Measurements from ENCODE around the gene CETN1.

Gene CETN1

GRCh38 chr18:567122-567521 is 13.1 kb upstream of the CETN1 start:
- POLR2A ChIA-PET: no interaction called here
- no peak for DNase-seq (ENCODE audit: extremely low spot score)
- CTCF ChIA-PET: no interaction called here
- no peak for TF ChIP-seq ARNT (IDR thresholded peaks at IDR 0.05)

- ChIA-PET POLR2A (no interaction called here), CTCF (no interaction called here)
- TF ChIP-seq ARNT (IDR thresholded peaks at IDR 0.05) (no peak), BHLHE40 (IDR thresholded peaks at IDR 0.05; ENCODE audit: borderline replicate concordance) (no peak), SP1 (IDR thresholded peaks at IDR 0.05) (no peak), NFRKB (IDR thresholded peaks at IDR 0.05) (no peak), FOXA1 (IDR thresholded peaks at IDR 0.05) (no peak), PKNOX1 (IDR thresholded peaks at IDR 0.05) (no peak), LEF1 (IDR thresholded peaks at IDR 0.05; ENCODE audit: borderline replicate concordance) (no peak), FOXK2 (IDR thresholded peaks at IDR 0.05) (no peak), FOXM1 (IDR thresholded peaks at IDR 0.05; ENCODE audit: borderline replicate concordance) (no peak), ELF4 (IDR thresholded peaks at IDR 0.05) (no peak), ZNF384 (IDR thresholded peaks at IDR 0.05) (no peak), L3MBTL2 (conservative IDR thresholded peaks at IDR 0.05) (no peak), SUZ12 (IDR thresholded peaks at IDR 0.05) (no peak), CTBP1 (IDR thresholded peaks at IDR 0.05; ENCODE audit: borderline replicate concordance) (no peak), TARDBP (IDR thresholded peaks at IDR 0.05) (no peak)
- DNase-seq (ENCODE audit: extremely low spot score): no peak
Observed at GRCh38 chr18:568731-569130, 11.4 kb upstream of the CETN1 start.

- no peak for TF ChIP-seq FOXM1 (IDR thresholded peaks at IDR 0.05; ENCODE audit: borderline replicate concordance)
- TF ChIP-seq ELF4 (IDR thresholded peaks at IDR 0.05): no peak
- no peak for TF ChIP-seq HDGF (IDR thresholded peaks at IDR 0.05; ENCODE audit: borderline replicate concordance)
- no peak for TF ChIP-seq PKNOX1 (IDR thresholded peaks at IDR 0.05)
- no peak for TF ChIP-seq NFRKB (IDR thresholded peaks at IDR 0.05)
- no peak for TF ChIP-seq FOXA1 (IDR thresholded peaks at IDR 0.05)
- no peak for TF ChIP-seq CTBP1 (IDR thresholded peaks at IDR 0.05; ENCODE audit: borderline replicate concordance)
- TF ChIP-seq L3MBTL2 (conservative IDR thresholded peaks at IDR 0.05): no peak
- no peak for TF ChIP-seq LEF1 (IDR thresholded peaks at IDR 0.05; ENCODE audit: borderline replicate concordance)
- no peak for TF ChIP-seq TARDBP (IDR thresholded peaks at IDR 0.05)
- no peak for TF ChIP-seq SP1 (IDR thresholded peaks at IDR 0.05)
- no peak for TF ChIP-seq FOXK2 (IDR thresholded peaks at IDR 0.05)
- TF ChIP-seq BHLHE40 (IDR thresholded peaks at IDR 0.05; ENCODE audit: borderline replicate concordance): no peak
- no peak for TF ChIP-seq ZNF384 (IDR thresholded peaks at IDR 0.05)
- no peak for TF ChIP-seq SUZ12 (IDR thresholded peaks at IDR 0.05)
- TF ChIP-seq ARNT (IDR thresholded peaks at IDR 0.05): no peak
- ChIA-PET POLR2A (no interaction called here), CTCF (no interaction called here)
- no peak for DNase-seq (ENCODE audit: extremely low spot score)
Observed at GRCh38 chr18:570256-570655, 9.9 kb upstream of the CETN1 start.

- ChIA-PET POLR2A (no interaction called here), CTCF (no interaction called here)
- TF ChIP-seq ZNF384 (IDR thresholded peaks at IDR 0.05) (no peak), LEF1 (IDR thresholded peaks at IDR 0.05; ENCODE audit: borderline replicate concordance) (no peak), SUZ12 (IDR thresholded peaks at IDR 0.05) (no peak)
- no peak for DNase-seq (ENCODE audit: extremely low spot score)
Observed at GRCh38 chr18:570697-571096, 9.5 kb upstream of the CETN1 start.

GRCh38 chr18:572091-572830 is 7.9 kb upstream of the CETN1 start:
- TF ChIP-seq FOXM1 (IDR thresholded peaks at IDR 0.05; ENCODE audit: borderline replicate concordance): no peak
- TF ChIP-seq PKNOX1 (IDR thresholded peaks at IDR 0.05): no peak
- TF ChIP-seq BHLHE40 (IDR thresholded peaks at IDR 0.05; ENCODE audit: borderline replicate concordance): no peak
- TF ChIP-seq HDGF (IDR thresholded peaks at IDR 0.05; ENCODE audit: borderline replicate concordance): no peak
- TF ChIP-seq L3MBTL2 (conservative IDR thresholded peaks at IDR 0.05): no peak
- no peak for TF ChIP-seq ARNT (IDR thresholded peaks at IDR 0.05)
- TF ChIP-seq ELF4 (IDR thresholded peaks at IDR 0.05): no peak
- TF ChIP-seq TARDBP (IDR thresholded peaks at IDR 0.05): no peak
- no peak for TF ChIP-seq SUZ12 (IDR thresholded peaks at IDR 0.05)
- no peak for TF ChIP-seq ZNF384 (IDR thresholded peaks at IDR 0.05)
- TF ChIP-seq FOXK2 (IDR thresholded peaks at IDR 0.05): no peak
- TF ChIP-seq CTBP1 (IDR thresholded peaks at IDR 0.05; ENCODE audit: borderline replicate concordance): no peak

GRCh38 chr18:572831-573289 is 7.3 kb upstream of the CETN1 start:
- TF ChIP-seq SUZ12 (IDR thresholded peaks at IDR 0.05): no peak
- no peak for TF ChIP-seq PKNOX1 (IDR thresholded peaks at IDR 0.05)
- DNase-seq (ENCODE audit: extremely low spot score): no peak
- ChIA-PET POLR2A (no interaction called here), CTCF (no interaction called here)

More at GRCh38 chr18:572091-572830, 7.9 kb upstream of the CETN1 start:
- DNase-seq (ENCODE audit: extremely low spot score): no peak
- ChIA-PET POLR2A (no interaction called here), CTCF (no interaction called here)

Data from HEK293T (cell line).